Measurements from ENCODE around the gene MRI1.

DNA sequence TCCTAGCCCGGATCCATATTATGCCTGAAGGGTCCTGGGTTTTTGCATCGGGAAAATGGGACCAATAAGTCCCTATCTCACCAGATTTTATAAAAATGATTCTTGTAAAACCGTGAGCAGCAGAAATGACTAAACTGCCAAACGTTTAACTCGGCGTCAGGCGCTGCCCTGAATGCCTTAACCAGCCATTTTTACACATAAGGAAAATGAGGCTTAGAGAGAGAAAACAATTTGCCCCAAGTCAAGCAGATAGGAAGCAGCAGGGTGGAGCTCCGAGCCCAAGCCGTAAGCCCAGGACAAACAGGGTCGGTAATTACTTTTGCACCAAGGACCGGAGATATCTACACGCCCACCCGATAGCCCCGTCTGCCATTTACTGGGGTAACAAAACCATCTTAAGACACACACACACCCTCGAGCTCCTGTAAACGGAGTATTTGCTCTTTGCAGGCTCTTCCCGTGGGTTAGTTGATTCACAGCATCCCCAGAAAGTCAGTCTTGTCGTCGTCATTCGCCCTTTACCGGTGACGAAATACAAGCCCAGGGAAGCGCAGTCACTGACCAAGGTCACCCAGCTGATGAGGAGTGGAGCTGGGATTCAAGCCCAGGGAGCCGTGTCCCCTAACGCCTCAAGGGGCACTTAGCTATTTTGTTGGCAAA, 16.0 kb upstream of the MRI1 start:
- TF ChIP-seq, protein P1, sequence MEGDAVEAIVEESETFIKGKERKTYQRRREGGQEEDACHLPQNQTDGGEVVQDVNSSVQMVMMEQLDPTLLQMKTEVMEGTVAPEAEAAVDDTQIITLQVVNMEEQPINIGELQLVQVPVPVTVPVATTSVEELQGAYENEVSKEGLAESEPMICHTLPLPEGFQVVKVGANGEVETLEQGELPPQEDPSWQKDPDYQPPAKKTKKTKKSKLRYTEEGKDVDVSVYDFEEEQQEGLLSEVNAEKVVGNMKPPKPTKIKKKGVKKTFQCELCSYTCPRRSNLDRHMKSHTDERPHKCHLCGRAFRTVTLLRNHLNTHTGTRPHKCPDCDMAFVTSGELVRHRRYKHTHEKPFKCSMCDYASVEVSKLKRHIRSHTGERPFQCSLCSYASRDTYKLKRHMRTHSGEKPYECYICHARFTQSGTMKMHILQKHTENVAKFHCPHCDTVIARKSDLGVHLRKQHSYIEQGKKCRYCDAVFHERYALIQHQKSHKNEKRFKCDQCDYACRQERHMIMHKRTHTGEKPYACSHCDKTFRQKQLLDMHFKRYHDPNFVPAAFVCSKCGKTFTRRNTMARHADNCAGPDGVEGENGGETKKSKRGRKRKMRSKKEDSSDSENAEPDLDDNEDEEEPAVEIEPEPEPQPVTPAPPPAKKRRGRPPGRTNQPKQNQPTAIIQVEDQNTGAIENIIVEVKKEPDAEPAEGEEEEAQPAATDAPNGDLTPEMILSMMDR (IDR thresholded peaks at IDR 0.05) = peak in 1 of 6 experiments; percentile 3
- TF ChIP-seq POLR2A (IDR thresholded peaks at IDR 0.05) = no peak

Measured in esophagus squamous epithelium (tissue), 4 donors.